GM21526 (cell line): ENCODE data around the gene USP25.

Source experiments
- ATAC-seq: cut with Tn5 transposase; IDR thresholded peaks from one replicate; pipeline ENCODE4 v1.9.1; 2021; ENCODE audit warnings: moderate library complexity; ENCODE audit not compliant: unreplicated experiment, low FRiP score

The USP25 gene

DNA sequence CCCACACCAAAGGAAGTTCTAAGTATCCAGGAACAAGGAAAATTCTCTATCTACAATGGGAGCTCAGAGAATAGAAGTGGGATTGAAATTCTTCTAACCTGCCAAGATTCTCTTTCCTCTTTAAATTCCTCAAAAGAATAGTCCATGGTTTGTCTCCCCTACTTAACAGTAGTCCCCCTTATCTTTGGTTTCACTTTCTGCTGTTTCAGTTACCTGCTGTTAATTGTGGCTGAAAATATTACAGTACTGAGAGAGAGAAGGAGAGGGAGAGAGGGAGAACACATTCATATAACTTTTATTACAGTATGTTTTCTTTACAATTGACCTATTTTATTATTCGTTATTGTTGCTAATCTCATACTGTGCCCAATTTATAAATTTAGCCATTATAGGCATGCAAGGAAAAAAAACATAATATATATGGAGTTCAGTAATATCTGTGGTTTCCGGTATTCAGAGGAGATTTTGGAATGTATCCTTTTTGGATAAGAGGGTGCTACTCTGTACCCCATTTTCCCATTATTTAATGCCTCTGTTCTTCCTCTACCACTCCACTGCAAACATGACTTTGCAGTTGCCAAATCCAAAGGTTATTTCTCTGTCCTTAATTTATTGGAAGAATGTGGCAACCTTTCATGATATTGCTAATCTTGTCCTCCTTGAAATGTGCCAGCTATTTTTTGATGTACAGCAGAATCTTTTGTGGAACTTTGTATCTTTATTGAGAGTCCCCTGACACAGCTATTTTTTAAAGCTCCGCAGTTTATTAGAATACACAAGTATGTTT, 68.0 kb downstream of the USP25 start:
- ATAC-seq, result no peak

DNA sequence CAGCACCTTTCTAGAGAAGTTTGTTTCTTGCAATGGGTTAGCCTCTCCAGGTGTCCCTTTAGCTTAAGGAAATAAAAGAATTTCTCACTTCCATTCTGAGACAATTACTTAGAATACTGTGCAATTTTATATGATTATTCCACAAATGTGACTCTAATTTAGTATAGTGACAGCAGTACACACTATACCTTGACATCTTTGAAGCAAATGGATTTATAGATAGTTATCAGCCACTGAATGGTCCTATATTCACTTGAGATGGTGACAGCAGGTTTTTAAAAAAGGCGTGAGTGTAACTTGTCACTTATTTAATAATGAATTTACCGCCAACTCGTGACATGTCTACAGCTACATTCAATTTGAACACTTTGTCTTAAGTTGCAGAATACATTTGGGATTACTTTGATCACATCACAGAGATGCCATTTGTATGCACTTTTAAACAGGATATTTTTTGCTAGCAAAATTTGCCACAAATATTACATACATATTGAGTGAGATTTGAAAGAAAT, 71.6 kb downstream of the USP25 start:
- ATAC-seq, result no peak

DNA sequence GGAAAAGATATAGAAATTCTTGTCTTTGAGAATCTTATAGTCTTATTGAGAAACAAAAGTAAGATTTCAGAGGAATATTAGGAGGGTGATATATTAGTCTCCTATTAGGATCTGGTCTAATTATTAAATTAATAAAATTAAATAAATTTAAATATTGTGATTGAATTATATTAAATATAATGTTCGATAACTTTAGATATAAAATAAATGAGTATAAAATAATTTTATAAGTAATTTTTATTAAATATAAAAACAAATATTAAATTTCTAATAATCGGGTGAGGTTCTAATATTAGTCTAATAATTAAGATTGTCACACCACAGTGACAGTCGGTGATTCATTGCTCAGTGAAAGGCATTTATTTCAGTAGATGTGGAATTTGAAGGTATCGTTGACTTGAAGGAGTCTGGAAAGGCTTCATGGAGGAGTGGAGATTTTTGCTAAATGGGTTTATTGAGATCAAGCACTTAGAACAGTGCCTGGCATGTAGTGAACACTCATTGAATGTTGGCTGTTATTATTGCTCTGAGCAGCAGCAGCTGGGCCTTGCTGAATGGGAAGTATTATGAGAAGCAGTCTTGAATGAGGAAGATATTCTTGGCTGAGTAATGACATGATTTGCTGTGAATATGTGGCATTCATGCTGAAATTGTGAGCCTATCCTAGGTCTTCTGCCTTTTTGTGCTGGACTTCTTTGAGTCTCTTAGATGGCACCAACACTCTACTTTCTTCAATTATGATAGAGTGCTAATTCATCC, 74.6 kb downstream of the USP25 start:
- no peak for ATAC-seq

DNA sequence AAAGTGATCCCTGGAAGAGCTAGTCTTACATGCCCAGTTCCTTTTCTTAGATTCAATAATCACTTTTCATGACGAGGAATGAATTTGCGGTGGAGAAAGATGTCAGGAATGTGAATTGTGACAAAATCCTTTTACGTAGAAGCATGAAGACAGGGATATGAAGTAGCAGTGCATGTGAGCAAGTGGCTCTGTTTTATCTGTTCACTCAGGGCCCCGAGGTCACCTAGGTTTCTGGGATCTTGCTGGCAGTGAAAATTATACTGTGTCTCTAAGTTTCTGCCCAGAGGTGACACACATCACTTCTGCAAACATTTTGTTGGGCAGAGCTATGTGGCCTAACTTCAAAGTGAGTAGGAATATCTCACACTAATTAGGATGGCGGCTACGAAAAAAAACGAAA, 79.3 kb downstream of the USP25 start:
- no peak for ATAC-seq

DNA sequence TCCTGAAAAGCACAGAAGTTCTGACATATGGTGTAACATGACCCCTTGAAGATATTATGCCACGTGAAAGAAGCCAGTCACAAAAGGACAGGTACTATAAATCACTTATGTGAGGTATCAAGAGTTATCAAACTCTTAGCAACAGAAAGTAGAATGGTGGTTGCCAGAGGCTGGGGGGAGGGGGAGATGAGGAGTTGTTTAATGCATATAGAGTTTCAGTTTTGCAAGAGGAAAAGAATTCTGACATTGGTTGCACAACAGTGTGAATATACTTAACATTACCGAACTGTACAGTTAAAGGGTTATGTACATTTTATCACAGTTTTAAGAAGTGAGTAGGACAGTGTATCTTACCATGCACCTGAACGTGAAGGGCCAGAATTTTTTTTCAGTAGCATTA, 80.0 kb downstream of the USP25 start:
- no peak for ATAC-seq

DNA sequence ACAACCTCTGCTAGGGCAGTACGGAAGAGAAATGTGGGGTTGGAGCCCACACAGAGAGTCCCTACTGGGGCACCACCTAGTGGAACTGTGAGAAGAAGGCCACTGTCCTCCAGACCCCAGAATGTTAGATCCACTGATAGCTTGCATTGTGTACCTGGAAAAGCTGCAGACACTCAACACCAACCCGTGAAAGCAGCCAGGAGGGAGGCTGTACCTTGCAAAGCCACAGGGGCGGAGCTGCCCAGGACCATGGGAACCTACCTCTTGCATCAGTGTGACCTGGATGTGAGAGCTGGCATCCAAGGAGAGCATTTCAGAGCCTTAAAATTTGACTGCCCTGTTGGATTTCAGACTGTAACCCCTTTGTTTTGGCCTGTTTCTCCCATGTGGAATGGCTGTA, 85.5 kb downstream of the USP25 start:
- no peak for ATAC-seq

DNA sequence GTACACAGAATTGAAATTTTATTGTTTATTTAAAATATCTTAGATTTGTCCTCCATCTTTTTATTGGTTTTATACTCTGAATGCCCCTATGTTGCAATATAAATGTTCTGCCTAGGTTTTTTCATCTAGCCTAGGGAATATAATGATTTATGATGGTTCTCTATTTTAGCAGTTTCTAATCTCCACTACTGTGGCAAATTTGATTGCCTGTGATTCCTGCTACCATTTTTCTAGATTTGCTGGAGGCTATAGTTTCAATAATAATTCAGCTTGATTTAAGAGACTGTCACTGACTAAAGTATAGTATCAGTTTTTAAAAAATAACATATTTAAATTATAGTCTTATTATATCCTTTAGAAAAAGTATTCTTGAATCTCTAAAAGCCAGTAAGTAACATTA, 90.5 kb downstream of the USP25 start:
- ATAC-seq, result no peak

DNA sequence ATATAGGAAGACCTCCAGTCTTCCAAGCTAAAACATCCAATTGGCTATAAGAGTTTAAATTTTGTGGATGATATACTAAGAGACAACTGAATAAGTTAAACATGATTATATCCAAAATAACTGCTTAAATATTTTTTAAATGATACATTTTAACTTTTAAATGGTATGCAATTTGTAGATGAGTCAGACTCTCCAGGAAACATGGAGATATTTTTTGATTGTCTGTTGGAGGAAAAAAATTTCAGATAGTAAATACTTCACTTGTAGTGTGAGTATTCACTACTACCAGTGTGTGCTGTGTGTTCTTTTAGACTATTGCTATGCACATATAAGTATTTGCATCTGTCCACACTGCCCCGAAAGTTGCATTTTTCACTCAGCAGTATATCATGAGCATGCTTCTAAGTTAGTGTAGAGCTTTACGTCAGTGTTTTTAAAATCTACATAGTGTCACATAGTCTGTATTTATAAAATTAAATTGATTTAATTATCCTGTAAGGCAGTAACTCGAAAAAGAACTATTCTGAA, 91.1 kb downstream of the USP25 start:
- ATAC-seq, result no peak

DNA sequence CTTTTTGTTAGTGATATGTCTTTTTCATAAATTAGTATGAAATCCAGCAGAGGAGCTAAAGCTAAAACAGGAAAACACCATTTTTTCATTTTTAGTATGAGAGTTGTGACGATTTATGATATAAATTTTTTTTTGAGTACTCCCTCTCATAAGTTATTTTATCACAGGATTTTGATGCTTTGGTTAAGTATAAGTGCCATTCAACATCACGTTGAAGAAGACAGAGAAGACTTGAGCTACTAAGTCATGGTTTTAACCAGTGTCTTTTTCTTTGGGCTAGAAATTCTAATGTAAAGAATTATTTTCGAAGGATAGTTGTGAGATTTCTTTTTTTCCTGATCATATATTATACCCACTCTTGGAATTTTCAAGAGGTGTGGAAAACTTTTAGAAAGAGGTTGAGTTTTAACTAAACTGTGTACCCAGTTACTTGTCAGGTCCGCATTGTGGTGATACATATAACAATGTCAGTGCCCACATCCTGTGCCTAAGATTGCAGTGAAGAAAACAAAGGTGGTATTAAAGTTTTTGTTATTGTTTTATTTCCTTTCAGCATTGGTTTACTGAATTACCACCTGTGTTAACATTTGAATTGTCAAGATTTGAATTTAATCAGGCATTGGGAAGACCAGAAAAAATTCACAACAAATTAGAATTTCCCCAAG, 93.8 kb downstream of the USP25 start:
- no peak for ATAC-seq

DNA sequence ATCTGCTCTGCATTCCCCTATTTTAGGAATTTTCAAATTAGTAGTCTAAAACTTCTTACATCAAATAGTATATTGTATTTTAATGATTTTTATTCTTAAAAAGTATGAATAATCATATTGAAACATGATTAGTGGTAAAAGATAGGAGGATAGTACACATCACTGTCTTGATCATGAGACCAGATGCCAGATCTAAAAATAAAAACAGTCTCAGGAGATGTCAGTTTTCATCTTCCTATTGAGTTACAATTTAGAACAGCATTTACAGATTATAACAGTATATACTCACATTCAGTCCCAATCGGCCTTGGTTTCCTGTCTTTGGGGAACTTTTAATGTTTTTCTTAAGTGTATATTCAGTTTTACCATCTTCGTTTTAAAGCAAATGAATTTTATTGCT, 95.9 kb downstream of the USP25 start:
- ATAC-seq, result no peak

DNA sequence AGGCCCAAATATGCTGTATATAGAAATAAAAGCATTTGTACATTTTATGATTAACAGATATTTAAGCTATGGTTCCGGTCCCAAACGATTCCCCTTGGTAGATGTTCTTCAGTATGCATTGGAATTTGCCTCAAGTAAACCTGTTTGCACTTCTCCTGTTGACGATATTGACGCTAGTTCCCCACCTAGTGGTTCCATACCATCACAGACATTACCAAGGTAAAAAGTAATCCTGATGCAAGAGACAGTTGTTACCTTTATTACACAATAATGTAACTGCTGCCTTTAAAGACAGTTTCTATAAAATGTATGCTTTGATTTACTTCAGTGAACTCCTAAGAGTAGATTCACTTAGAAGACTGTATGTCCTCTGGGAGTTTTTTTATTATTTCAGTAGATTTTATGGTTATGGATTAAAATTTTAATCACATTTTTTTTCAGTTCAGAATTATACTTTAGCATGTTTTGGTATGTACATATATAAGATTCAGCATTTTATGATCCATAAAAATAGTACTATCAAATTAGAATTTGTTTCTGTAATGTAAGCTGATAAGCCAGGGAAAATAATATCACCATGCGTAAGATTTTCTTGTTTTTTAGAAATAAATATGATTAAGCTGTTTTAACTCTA, 96.5 kb downstream of the USP25 start:
- peak; percentile 68 for ATAC-seq

DNA sequence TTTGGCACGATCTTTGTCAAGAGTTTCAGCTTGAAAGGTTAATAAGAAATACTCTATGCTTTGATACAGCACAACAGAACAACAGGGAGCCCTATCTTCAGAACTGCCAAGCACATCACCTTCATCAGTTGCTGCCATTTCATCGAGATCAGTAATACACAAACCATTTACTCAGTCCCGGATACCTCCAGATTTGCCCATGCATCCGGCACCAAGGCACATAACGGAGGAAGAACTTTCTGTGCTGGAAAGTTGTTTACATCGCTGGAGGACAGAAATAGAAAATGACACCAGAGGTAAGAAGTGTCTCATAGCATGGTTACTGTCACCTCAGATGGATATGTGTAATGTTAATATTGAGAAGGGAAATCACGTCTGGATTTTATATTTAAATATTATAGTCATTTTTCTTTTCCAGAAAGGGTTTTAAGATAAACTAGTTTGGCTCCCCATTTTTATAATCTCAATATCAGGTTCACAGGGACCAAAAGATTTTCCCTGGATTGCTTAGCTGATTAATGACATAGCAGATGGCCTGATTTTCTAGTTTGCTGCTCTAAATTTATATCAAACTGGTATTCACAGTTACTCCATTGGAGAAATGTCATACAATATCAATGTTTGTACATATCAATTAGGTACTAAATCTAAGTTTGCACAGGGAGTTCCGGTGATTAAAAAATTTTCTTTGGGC, 97.3 kb downstream of the USP25 start:
- no peak for ATAC-seq

DNA sequence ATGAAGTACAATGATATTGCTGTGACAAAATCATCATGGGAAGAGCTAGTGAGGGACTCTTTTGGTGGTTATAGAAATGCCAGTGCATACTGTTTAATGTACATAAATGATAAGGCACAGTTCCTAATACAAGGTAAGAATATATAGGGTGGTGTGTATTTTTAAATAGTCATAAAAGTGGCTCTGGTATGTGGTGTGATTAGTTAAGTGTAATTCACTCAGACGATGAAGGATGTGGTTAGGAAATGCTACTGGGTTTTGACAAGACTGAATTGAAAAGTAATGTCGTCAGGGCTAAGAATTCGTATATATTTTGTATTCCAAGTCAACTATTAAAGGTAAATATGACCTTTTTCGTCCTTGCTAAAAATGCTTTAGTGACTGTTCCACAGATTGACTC, 101.7 kb downstream of the USP25 start:
- no peak for ATAC-seq

DNA sequence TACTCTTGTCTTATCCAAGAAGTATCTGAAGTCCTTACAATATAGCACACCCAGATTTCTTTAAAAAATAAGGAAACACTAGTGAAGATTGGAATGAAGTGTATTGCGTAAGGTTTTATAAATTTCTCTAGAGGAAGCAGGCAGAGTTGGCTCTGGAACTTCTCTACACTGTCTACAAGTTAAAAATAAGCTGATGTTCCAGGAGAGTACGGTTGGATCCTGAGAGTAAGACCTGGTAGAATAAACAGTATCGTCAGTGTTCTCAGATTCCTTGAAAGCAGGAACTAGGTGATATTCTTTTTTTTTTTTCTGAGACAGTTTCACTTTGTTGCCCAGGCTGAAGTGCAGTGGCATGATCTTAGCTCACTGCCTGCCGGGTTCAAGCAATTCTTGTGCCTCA, 107.9 kb downstream of the USP25 start:
- no peak for ATAC-seq

DNA sequence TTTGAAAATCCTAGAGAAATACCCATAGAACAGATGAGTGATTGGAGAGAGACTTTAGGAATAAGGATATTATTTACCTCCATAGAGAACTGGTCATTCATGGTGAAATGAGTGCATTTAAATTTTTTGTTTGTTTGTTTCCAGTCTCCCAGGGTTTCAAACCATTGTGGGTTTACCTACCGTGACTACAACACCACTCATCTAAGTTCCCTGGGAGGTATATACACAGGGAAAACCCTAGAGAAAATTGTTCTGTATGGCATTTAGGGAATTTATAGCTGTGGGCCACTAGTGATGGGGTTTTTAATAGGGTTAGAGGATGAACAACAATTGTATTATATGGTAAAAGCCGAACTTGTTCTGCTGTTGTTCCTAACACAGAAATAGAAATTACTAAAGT, 109.2 kb downstream of the USP25 start:
- ATAC-seq, result no peak

DNA sequence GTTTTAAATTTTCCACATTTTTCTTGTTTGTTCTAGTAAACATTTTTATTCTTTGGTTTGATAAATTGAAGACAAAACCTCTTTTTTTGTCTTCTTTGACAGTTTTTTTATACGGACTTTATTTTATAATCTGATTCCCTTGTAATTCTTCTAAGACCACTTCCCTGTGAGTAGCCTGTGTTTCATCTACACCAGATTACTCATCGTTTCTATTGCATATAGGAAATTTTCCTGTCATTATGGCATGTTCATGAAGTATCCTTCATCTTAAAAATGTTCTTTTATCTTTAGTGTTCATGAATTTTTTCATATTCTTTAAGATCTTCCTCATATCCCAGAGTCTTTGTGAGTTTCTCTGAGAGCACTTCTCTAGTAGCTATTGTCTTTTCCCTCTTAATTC, 109.8 kb downstream of the USP25 start:
- ATAC-seq, result no peak

DNA sequence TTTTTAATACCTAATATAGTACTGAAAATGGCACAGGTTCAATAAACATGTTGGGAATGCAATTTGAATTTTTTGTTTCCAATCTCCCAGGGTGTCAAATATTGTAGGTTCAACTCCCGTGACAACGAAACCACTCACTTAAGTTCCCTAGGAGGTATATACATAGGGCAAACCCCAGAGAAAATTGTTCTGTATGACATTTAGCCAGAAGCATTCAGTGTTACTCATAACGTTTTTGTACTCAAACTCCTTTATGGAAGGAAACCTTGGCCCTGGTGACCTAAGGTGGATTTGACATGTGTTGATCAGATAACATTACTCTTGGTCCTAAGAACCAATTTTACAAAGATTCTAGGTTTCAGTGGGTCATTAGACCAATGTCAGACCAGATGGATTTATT, 110.6 kb downstream of the USP25 start:
- no peak for ATAC-seq

DNA sequence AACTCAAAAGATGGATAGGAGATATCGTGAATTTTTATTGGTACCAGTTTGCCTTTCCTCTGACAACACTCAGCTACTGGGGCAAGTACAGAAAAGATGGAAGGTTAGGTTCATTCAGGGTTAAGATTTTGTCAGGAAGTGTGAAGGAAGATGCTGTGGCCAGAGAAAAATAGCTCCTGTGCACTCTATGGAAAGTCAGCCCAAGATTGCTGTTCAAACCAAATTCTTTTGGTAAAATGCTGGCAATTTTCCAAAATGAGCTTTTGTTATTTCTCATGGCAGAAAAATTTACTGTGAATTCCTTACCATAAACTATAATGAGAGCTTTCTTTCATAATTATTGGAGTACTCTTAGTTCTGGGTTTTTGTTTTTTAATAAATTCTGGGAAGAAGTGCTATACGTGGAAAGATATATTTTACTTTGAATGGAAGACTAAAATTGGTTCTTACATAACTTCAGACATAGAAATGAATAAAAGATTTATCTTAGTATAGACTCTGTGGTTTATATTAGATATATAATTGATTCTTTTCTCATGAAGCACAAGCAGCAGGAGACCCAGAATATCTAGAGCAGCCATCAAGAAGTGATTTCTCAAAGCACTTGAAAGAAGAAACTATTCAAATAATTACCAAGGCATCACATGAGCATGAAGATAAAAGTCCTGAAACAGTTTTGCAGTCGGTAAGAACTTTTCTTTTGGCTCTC, 112.2 kb downstream of the USP25 start:
- ATAC-seq, result no peak

DNA sequence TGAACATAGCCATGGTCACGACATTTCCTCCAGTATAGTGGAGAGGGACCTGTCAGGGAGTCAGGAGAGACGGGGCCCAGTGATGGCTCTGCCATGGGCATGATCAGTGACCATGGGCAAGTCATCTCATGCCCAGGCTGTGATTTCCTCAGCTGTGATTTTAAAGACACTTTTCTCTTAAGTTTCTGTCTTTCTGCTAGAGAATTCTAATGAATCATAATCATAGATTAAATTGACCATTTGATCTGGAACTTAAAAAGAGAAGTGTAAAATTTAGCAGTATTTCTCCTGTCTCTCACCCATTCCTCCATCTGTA, 112.7 kb downstream of the USP25 start:
- no peak for ATAC-seq

DNA sequence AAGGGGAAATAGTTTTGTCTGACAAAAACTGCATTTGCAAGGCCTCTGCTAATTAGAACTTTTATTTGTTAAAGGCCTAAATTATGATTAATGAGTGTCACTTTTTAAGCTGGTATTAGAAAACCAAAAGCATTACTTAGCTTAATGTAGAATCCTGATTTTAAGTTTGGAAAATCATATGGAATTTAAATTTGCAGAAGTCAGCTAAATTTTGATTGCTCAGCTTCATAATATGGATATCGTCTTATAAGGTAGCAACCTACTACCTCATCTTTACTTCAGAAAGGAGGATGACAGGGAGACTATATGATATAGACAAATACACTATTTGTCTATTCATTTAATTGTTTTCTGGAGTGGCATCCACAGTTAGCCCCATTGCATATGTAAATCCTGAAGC, 114.0 kb downstream of the USP25 start:
- no peak for ATAC-seq
